ENCODE data around the gene RPS21. TPM values are rescaled to one million over a fixed set of nuclear protein-coding genes. Genes with fewer than 3 reads are reported as not detected.

The RPS21 gene
- polyA plus RNA-seq, 1 of the 3 experiments (the other 2 are of a cell fraction) = 16,625 TPM

- Histone ChIP-seq H3K27me3 (ENCODE audit: insufficient read depth) (no peaks in the 10 kb centered on the region), H3K79me2 (ENCODE audit: insufficient read depth) (peaks cover 22% of the 10 kb centered on the region), H3K4me1 (ENCODE audit: control insufficient read depth in 1 of 2, insufficient read depth in 2 of 2, low read depth in 1 of 2, low read length in 1 of 2) (peaks cover 29 to 84% of the 10 kb centered on the region in 2 experiments; a peak in 3 of 4 replicates), H3K4me2 (no peak overlapping the region), H3K27ac (ENCODE audit: low read depth in 2 of 2, low read length in 1 of 2) (peak overlapping the region in 1 of 2 experiments; percentile 92; a peak in 1 of 4 replicates), H3F3A (replicated peaks; ENCODE audit: insufficient read depth) (peaks cover 3% of the 10 kb centered on the region), H3K9me3 (no peaks in the 10 kb centered on the region), H3K36me3 (replicated peaks in 1 of 2; ENCODE audit: control insufficient read depth in 1 of 2, insufficient read depth in 2 of 2, low read length in 1 of 2) (peaks cover 0 to 7% of the 10 kb centered on the region in 2 experiments), H4K20me1 (ENCODE audit: insufficient read depth) (peaks cover 27% of the 10 kb centered on the region), H3K9ac (no peak overlapping the region), H3K4me3 (ENCODE audit: low read depth in 2 of 2, low read length in 1 of 2) (no peak overlapping the region), H2AFZ (ENCODE audit: low read depth) (no peak overlapping the region), H3K9me2 (no peaks in the 10 kb centered on the region)
- POLR2A ChIA-PET = no interaction called here
- no peak for TF ChIP-seq ELF1 (IDR thresholded peaks at IDR 0.05)
- TF ChIP-seq GATA2 (CRISPR knock-in tag; IDR thresholded peaks at IDR 0.05) = no peak
- no peak for TF ChIP-seq NRF1 (IDR thresholded peaks at IDR 0.05; ENCODE audit: low read depth, low read length)
- no peak for TF ChIP-seq IRF3 (IDR thresholded peaks at IDR 0.05; ENCODE audit: low read depth, low read length)
- TF ChIP-seq EP300 (IDR thresholded peaks at IDR 0.05; ENCODE audit: borderline replicate concordance in 1 of 2, low read depth in 1 of 2, low read length in 1 of 2) = no peak
- no peak for TF ChIP-seq MEF2A (IDR thresholded peaks at IDR 0.05; ENCODE audit: borderline replicate concordance, low read depth)
- TF ChIP-seq POLR2AphosphoS5 (IDR thresholded peaks at IDR 0.05; ENCODE audit: low read depth, low read length) = no peak
- TF ChIP-seq FOSL2 (IDR thresholded peaks at IDR 0.05; ENCODE audit: borderline replicate concordance, low read depth) = no peak
- TF ChIP-seq CHD2 (IDR thresholded peaks at IDR 0.05; ENCODE audit: low read length, partially characterized antibody) = no peak
- DNase-seq = no peak
- 63% methylated on average over 8 of the region's 25 CpGs for WGBS (ENCODE audit: low lambda C conversion rate)
- CTCF ChIA-PET = interaction anchor here (5.5 kb wide), 1 partner anchor 23 kb away, joined by 43 read pairs; no protein-coding TSS in a partner anchor
Observed at GRCh38 chr20:62359491-62360121, 27.3 kb upstream of the RPS21 start.

- Histone ChIP-seq H3K9me2 (no peaks in the 10 kb centered on the region), H3F3A (replicated peaks; ENCODE audit: insufficient read depth) (peaks cover 3% of the 10 kb centered on the region), H3K9me3 (no peaks in the 10 kb centered on the region), H3K79me2 (ENCODE audit: insufficient read depth) (peaks cover 31% of the 10 kb centered on the region), H4K20me1 (ENCODE audit: insufficient read depth) (peaks cover 38% of the 10 kb centered on the region), H3K4me2 (no peak overlapping the region), H3K4me3 (ENCODE audit: low read depth in 2 of 2, low read length in 1 of 2) (no peak overlapping the region), H3K27me3 (ENCODE audit: insufficient read depth) (no peaks in the 10 kb centered on the region), H3K36me3 (replicated peaks in 1 of 2; ENCODE audit: control insufficient read depth in 1 of 2, insufficient read depth in 2 of 2, low read length in 1 of 2) (peaks cover 0 to 7% of the 10 kb centered on the region in 2 experiments), H3K9ac (no peak overlapping the region), H3K27ac (ENCODE audit: low read depth in 2 of 2, low read length in 1 of 2) (no peak overlapping the region; a peak in 1 of 4 replicates), H2AFZ (ENCODE audit: low read depth) (no peak overlapping the region), H3K4me1 (ENCODE audit: control insufficient read depth in 1 of 2, insufficient read depth in 2 of 2, low read depth in 1 of 2, low read length in 1 of 2) (peaks cover 16 to 84% of the 10 kb centered on the region in 2 experiments; a peak in 3 of 4 replicates)
- 74% methylated on average over 13 of the region's 25 CpGs for WGBS (ENCODE audit: low lambda C conversion rate)
- POLR2A ChIA-PET = no interaction called here
- no peak for DNase-seq
- CTCF ChIA-PET = no interaction called here
- TF ChIP-seq SMC3 (IDR thresholded peaks at IDR 0.05; ENCODE audit: low read depth, low read length) = no peak
- no peak for TF ChIP-seq TEAD4 (IDR thresholded peaks at IDR 0.05; ENCODE audit: borderline replicate concordance, insufficient read depth)
- TF ChIP-seq NRF1 (IDR thresholded peaks at IDR 0.05; ENCODE audit: low read depth, low read length) = no peak
- no peak for TF ChIP-seq USF1 (IDR thresholded peaks at IDR 0.05; ENCODE audit: borderline replicate concordance, low read depth)
- TF ChIP-seq USF2 (IDR thresholded peaks at IDR 0.05; ENCODE audit: borderline replicate concordance, low read depth, low read length) = no peak
- no peak for TF ChIP-seq TAF1 (IDR thresholded peaks at IDR 0.05; ENCODE audit: borderline replicate concordance, low read depth, low read length)
- no peak for TF ChIP-seq CTCF (IDR thresholded peaks at IDR 0.05)
- no peak for TF ChIP-seq TCF12 (IDR thresholded peaks at IDR 0.05)
- no peak for TF ChIP-seq GATA2 (CRISPR knock-in tag; IDR thresholded peaks at IDR 0.05)
- no peak for TF ChIP-seq SIN3A (IDR thresholded peaks at IDR 0.05; ENCODE audit: borderline replicate concordance, low read depth, low read length)
- no peak for TF ChIP-seq JUND (IDR thresholded peaks at IDR 0.05)
- no peak for TF ChIP-seq RFX5 (IDR thresholded peaks at IDR 0.05; ENCODE audit: low read length)
Observed at GRCh38 chr20:62360854-62361798, 25.8 kb upstream of the RPS21 start.
